ENCODE measurements around the gene PMPCA. TPM values are rescaled to one million over a fixed set of nuclear protein-coding genes. Genes with fewer than 3 reads are reported as not detected.

The PMPCA gene
- total and polyA plus RNA-seq, 2 of the 13 experiments (the other 11 are each of a cell fraction or from before 2014, with no cell fraction given), result 70.2 to 88.4 TPM

GRCh38 chr9:136439481-136440408 lies 29.3 kb downstream of the PMPCA start, which contains the start of gene INPP5E (continued):
- TF ChIP-seq HBP1 (CRISPR knock-in tag; IDR thresholded peaks at IDR 0.05; ENCODE audit: low read depth) (no peak), MAF1 (CRISPR knock-in tag; IDR thresholded peaks at IDR 0.05; ENCODE audit: borderline replicate concordance) (no peak), CENPX (CRISPR knock-in tag; IDR thresholded peaks at IDR 0.05) (no peak), ZNF275 (CRISPR knock-in tag; IDR thresholded peaks at IDR 0.05; ENCODE audit: borderline replicate concordance) (no peak), TEF (CRISPR knock-in tag; IDR thresholded peaks at IDR 0.05) (no peak), JUND (CRISPR knock-in tag; IDR thresholded peaks at IDR 0.05) (no peak), HDAC6 (IDR thresholded peaks at IDR 0.05; ENCODE audit: low read depth, low read length) (no peak), ZNF607 (CRISPR knock-in tag; IDR thresholded peaks at IDR 0.05; ENCODE audit: borderline replicate concordance) (peak; percentile 60; the same call in 1 of the 2 replicates), ZBTB1 (CRISPR knock-in tag; IDR thresholded peaks at IDR 0.05; ENCODE audit: borderline replicate concordance) (no peak), GABPA (IDR thresholded peaks at IDR 0.05; ENCODE audit: low read depth, low read length) (no peak), GABPA (CRISPR knock-in tag; IDR thresholded peaks at IDR 0.05; ENCODE audit: low read depth) (no peak), ZNF383 (CRISPR knock-in tag; IDR thresholded peaks at IDR 0.05; ENCODE audit: borderline replicate concordance) (no peak), ZNF597 (CRISPR knock-in tag; IDR thresholded peaks at IDR 0.05) (no peak), CBX5 (CRISPR knock-in tag; IDR thresholded peaks at IDR 0.05; ENCODE audit: borderline replicate concordance) (no peak), MTERF4 (CRISPR knock-in tag; IDR thresholded peaks at IDR 0.05) (no peak), ZNF747 (CRISPR knock-in tag; IDR thresholded peaks at IDR 0.05; ENCODE audit: borderline replicate concordance) (no peak), NR2F6 (IDR thresholded peaks at IDR 0.05) (no peak), NR2F6 (CRISPR knock-in tag; IDR thresholded peaks at IDR 0.05) (no peak)

All from HepG2 (cell line).